Heart right ventricle (tissue), 16 donors: ENCODE measurements around the gene LAT. TPM values are rescaled to one million over a fixed set of nuclear protein-coding genes. Genes with fewer than 3 reads are reported as not detected.

ENCODE experiments used
- ATAC-seq, 8 donors: fragments of 200-7000 bp; cut with Tn5 transposase; one replicate each; pipeline ENCODE4 v1.9.1; 2020; ENCODE audit warnings: mild to moderate bottlenecking in 8 of 8, moderate library complexity in 8 of 8, moderate number of reproducible peaks in 1 of 8
- DNase-seq, 2 donors: peaks; one replicate each; pipeline ENCODE4 v3.0.0-alpha.2; 2020
- H3K27ac ChIP-seq, 10 donors: fragments of 200-600 bp; sonication (generic) in 2 of 10; one replicate each; pipeline versions ENCODE4 v1.5.0 to v1.8.0; 2020 to 2022; ENCODE audit warnings: mild to moderate bottlenecking in 3 of 10
- H3K27me3 ChIP-seq, 7 donors: fragments of 200-600 bp; one replicate each; pipeline ENCODE4 v1.8.0; 2021 to 2022; ENCODE audit warnings: mild to moderate bottlenecking in 2 of 7
- H3K36me3 ChIP-seq, 9 donors: fragments of 200-600 bp; sonication (generic) in 1 of 9; one replicate each; pipeline versions ENCODE4 v1.5.0 to v1.8.0; 2020 to 2022; ENCODE audit warnings: mild to moderate bottlenecking in 2 of 9
- H3K4me1 ChIP-seq, 9 donors: fragments of 200-600 bp; sonication (generic) in 1 of 9; one replicate each; pipeline versions ENCODE4 v1.5.0 to v1.8.0; 2020 to 2022; ENCODE audit warnings: mild to moderate bottlenecking in 4 of 9
- H3K4me3 ChIP-seq, 10 donors: fragments of 200-600 bp; sonication (generic) in 2 of 10; one replicate each; pipeline versions ENCODE4 v1.5.0 to v1.8.0; 2020 to 2022; ENCODE audit warnings: mild to moderate bottlenecking in 7 of 10, moderate library complexity in 2 of 10
- H3K9me3 ChIP-seq, 11 donors: fragments of 200-600 bp in 10 of 11; sonication (generic) in 2 of 11; one replicate each; pipeline versions ENCODE4 v1.5.0 to v1.8.0; 2013 to 2022; ENCODE audit warnings: mild to moderate bottlenecking in 2 of 11, control low read depth in 1 of 11, moderate library complexity in 1 of 11
- CTCF ChIP-seq, 9 donors: fragments of 200-600 bp; sonication (generic) in 2 of 9; IDR thresholded peaks; one replicate each; pipeline versions ENCODE4 v1.5.0 to v1.8.0; 2021 to 2022; ENCODE audit warnings: antibody characterized with exemption in 9 of 9, mild to moderate bottlenecking in 5 of 9, moderate library complexity in 1 of 9
- WGBS, 2 donors: extraction: QIAGEN DNeasy Blood & Tissue Kit; methylation state at CpG; one replicate each; pipeline ENCODE4 v1.1.7; 2013; ENCODE audit warnings: inconsistent platforms in 1 of 2; 5-methylcytosine and 5-hydroxymethylcytosine counted together
- intact Hi-C, 10 donors: fragments of 100-400 bp; cut with DNase I; formaldehyde crosslinking; loops; one replicate each; pipeline versions ENCODE4 v1.11.1 to v1.14.2; 2022
- polyA plus RNA-seq, 2 donors: library from polyadenylated mRNA; stranded (reverse); fragments of 200-250 nt; gene quantifications; one replicate each; pipeline ENCODE4 v1.2.3, GENCODE V29; 2013
- total RNA-seq, 10 donors: library from RNA; stranded (reverse); fragmentation: NEBNext Ultra II Directional in 3 of 10; extraction: Animal tissue kit (Norgen Biotek cat#: 25700) in 3 of 10; gene quantifications; one replicate each; pipeline versions ENCODE4 v1.2.1 to v1.2.4, GENCODE V29; 2021 to 2023
- donor health status: Arrhythmogenic right ventricular cardiomyopathy.
- donor health status: ischemic (EF 13 %, LVEDD 7.1; RV severe dilation, severe dysfunction).
- donor health status: healthy with polysubstance abuse.
- donor health status: DM: no; HTN: yes; CAD: no.
- donor health status: DM: no; HTN: no; CAD: no.
- donor health status: ischemic (EF 25% LVEDD 6.9; RV normal size, moderate dysfunction).
- donor health status: ischemic (EF 25% LVEDD 5.7; RV mildly dilated, moderate dysfunction).
- donor health status: healthy.
- donor health status: DM: yes; HTN: yes; CAD: no.
- donor health status: Ischemic cardiomyopathy.
- donor health status: ischemic (EF 35%, LVEDD 5.7; RV mildly dilated, moderate dysfunction).
- donor health status: nonischemic (EF 11% LVEDD 7.7; RV severe dilation, severe dysfunction).
- donor health status: DM: yes; HTN: yes; CAD: no.
- donor health status: PGD.
- donor health status: ischemic (EF 29% LVEDD 5.4; RV normal size, mild dysfunction).
- donor health status: nonischemic (EF 23%, LVEDD 6.1; RV moderate dilation, normal function).

The LAT gene
- total and polyA plus RNA-seq, 12 donors: 0.35 to 7.2 (median 1.9) TPM

- Histone ChIP-seq H3K4me1 (peaks cover 0 to 40% (median 0%) of the 10 kb centered on the region in 9 donors), H3K27me3 (peaks cover 0 to 10% (median 0%) of the 10 kb centered on the region in 7 donors), H3K4me3 (no peak overlapping the region), H3K9me3 (no peaks in the 10 kb centered on the region), H3K36me3 (no peaks in the 10 kb centered on the region), H3K27ac (no peak overlapping the region)
- intact Hi-C loops: no loop called here
- no peak for DNase-seq
- ATAC-seq: no peak
- 58 to 61% methylated on average over 8 of the region's 8 CpGs for WGBS, 2 donors
- TF ChIP-seq CTCF (IDR thresholded peaks at IDR 0.05): no peak
Measured at GRCh38 chr16:29011112-29011511, 26.3 kb downstream of the LAT start.

- no peak overlapping the region for H3K4me3 ChIP-seq
- no peak for TF ChIP-seq CTCF (IDR thresholded peaks at IDR 0.05)
- H3K9me3 ChIP-seq: no peaks in the 10 kb centered on the region
- no peak overlapping the region for H3K27ac ChIP-seq
- no peaks in the 10 kb centered on the region for H3K36me3 ChIP-seq
- intact Hi-C loops: no loop called here
- DNase-seq (no peak), ATAC-seq (no peak)
- H3K4me1 ChIP-seq: peaks cover 0 to 40% (median 0%) of the 10 kb centered on the region in 9 donors
- H3K27me3 ChIP-seq: peaks cover 0 to 10% (median 0%) of the 10 kb centered on the region in 7 donors
- WGBS, 2 donors: 79 to 85% methylated on average over 4 of the region's 4 CpGs
Measured at GRCh38 chr16:29011851-29012250, 27.0 kb downstream of the LAT start.

GRCh38 chr16:29012913-29013553 is 28.2 kb downstream of the LAT start:
- intact Hi-C loops: no loop called here
- Histone ChIP-seq H3K9me3 (no peaks in the 10 kb centered on the region), H3K27me3 (peaks cover 0 to 10% (median 0%) of the 10 kb centered on the region in 7 donors), H3K36me3 (no peaks in the 10 kb centered on the region), H3K27ac (peak overlapping the region in 1 of 10 donors; percentile 0), H3K4me3 (no peak overlapping the region), H3K4me1 (peaks cover 0 to 35% (median 0%) of the 10 kb centered on the region in 9 donors)
- no peak for DNase-seq
- no peak for ATAC-seq
- 68 to 70% methylated on average over 9 of the region's 9 CpGs for WGBS, 2 donors
- TF ChIP-seq CTCF (IDR thresholded peaks at IDR 0.05): no peak

- Histone ChIP-seq H3K4me1 (peaks cover 0 to 20% (median 0%) of the 10 kb centered on the region in 9 donors), H3K9me3 (no peaks in the 10 kb centered on the region), H3K36me3 (no peaks in the 10 kb centered on the region), H3K4me3 (no peak overlapping the region), H3K27ac (peak overlapping the region in 1 of 10 donors; percentile 12), H3K27me3 (no peaks in the 10 kb centered on the region)
- intact Hi-C loops: no loop called here
- 85 to 89% methylated on average over 3 of the region's 3 CpGs for WGBS, 2 donors
- DNase-seq (no peak), ATAC-seq (no peak)
- no peak for TF ChIP-seq CTCF (IDR thresholded peaks at IDR 0.05)
Measured at GRCh38 chr16:29014561-29015069, 29.8 kb downstream of the LAT start.
